Endothelial cell of hepatic sinusoid (primary cell): Measurements from ENCODE around the gene EML6.
"Not testable (repeated sequence)": the region's sequence is repeated elsewhere in the genome, so short reads cannot be mapped to it uniquely, and the experiment has no call there.

ENCODE experiments used
- in situ Hi-C: cut with HindIII; loops from 2 replicates; pipeline ENCODE4 v1.10.0; 2017; ENCODE audit warnings: low sequenced_read_pairs

The EML6 gene

DNA sequence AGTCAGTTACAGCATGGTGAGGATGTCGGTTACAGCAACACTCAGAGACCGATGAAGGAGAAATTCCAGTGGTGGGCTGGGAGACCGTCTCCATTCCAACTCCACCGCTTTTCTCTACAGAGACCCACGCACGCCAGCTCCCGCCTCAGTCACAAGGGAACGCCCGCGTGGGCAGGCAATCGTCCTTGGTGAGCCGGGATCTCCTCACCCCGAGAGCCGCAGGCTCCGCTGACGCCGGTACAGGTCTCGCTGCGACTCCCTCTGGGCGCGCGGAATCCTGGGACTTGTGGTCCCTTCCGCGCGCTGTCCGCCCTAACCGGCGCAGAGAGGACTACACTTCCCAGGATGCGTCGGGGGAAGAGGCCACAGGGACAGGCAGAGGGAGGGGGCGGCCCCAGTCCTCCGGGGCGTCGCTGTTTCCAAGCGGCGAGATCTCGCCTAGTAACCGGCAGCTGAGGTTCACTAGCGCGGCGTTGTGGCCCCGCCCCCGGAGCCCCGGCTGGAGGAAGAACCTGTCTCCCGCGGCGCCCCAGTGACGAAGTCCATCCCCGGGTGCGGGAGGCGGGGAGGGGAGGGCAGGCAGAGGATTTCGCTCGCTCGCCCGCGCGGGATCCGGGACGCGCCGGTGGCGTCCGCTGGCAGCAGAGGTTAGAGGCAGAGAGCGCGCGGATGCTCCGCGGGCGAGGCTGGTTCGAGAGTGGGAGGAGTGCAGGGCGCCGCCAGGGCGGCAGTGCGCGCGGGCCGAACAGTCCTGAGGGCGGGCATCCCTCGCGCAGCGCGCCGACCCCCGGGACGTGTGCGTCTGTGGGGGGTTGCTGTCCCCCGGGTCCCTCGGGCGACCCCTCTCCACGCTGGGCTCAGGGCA is at the start of gene EML6:
Gene EML6, plus strand, starts transcription at position 532 of the 865 bp plus-strand sequence. CDS start 1,400 bp downstream, outside the sequence.
- in situ Hi-C loops, result no loop called here

DNA sequence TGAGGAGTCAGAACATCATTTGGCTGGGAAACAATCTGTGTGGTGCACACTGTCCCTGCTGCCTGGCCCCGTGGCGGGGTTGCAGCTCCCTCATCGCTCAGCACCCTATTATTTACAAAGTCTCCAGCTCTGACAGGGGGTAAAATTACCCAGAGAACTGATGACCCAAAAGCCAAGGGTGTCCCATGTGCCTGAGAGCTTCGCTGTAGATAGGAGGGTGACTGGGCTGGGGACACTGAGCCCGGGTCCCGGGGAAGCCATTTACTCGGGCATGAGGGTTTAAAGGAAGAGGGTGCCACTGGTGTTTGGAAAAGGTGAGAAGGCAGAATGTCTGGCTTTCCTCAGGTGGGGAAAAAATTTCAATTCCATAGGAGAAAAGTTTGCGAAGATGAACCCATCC is 48.2 kb upstream of the EML6 start:
- in situ Hi-C loops, result no loop called here

DNA sequence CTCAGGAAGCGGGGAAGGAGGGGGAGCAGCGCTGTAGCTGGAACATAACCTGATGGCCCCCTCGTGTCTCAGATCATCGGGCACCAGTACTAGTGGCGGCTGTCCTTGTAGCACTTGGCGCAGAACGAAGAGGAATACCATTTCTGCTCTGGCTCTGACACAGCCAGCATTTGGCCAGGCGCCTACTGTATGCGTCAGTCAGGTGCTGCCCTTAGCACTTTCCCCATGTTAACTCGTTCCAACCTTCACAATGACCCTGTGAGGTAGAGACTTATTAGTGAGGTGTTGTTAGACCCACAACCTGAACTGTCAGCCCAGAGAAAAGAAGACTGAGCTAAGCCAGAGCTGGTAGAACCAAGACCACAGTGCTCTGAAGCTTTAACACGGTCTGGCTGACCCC is 47.7 kb upstream of the EML6 start:
- in situ Hi-C loops, result no loop called here

DNA sequence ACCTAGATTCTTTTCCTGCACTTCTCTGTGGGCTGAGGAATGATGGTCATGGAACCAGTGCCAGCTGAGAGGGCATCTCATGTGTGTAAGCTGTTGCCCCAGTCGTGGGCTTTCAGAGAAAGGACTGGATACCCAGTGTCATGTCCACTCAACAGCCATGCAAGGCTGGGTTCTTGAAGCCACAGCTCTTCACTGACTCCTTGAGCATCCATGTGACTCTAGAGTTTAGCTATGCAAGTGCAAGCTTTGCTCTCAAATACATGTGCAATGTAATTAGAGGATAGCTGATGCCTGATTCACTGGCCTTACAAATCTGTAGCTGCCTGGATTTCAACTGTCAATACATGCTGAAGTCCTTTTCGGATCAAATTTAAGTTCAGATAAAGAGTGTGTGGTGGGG is 46.8 kb upstream of the EML6 start:
- in situ Hi-C loops, result no loop called here

DNA sequence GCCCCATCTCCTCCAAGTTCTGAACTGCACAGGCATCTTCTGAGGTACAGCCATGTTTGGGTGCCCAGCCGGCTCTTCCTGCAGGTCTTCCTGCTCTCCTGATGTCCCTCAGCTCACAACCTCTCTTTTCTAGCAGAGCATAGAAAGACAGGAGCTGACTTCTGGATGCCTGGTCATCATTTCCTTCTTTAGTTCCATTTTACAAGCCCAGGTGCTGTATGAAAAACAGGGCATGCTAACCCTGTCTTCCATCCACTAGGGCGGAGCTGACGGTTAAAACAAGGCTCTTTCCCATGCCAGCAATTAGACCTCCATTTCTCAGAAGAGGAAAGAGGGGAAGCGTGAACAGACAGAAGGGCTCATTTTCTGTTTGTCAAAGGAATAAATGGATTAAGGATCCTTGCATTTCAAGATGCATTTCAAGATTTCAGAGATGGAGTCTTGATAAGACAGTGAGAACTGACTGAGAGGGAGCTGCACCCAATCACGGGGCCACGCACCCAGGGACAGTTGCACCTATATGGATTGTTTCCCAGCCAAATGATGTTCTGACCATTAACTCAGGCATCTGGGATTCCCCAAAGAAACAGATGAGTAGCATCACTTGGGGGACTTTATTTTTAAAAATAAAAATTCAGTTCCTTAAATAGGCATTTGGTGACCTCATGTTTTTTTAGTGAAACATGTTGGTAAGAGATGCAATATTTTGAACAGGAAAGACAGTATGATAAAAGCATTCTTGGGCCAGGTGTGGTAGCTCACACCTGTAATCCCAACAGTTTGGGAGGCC is 45.8 kb upstream of the EML6 start:
- in situ Hi-C loops, result no loop called here

DNA sequence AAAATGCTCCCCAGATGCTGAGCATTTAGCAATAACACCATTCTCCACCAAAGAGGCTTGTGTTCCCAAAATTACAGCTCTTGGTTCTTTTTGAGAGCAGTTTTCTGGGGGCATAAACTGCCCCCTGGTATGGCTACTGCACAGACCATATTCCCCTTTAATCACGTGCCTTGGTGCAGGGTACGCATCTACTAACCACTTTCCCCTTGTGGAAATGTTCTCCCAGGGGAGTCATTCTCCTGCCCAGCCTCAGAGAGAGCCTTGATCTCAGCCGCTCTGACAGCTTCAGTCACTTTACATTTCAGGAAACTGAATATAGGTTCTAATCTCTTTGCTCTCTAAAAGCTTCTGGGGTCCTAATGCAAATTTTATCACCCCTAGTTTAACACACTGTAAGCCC is 44.7 kb upstream of the EML6 start:
- in situ Hi-C loops, result no loop called here

DNA sequence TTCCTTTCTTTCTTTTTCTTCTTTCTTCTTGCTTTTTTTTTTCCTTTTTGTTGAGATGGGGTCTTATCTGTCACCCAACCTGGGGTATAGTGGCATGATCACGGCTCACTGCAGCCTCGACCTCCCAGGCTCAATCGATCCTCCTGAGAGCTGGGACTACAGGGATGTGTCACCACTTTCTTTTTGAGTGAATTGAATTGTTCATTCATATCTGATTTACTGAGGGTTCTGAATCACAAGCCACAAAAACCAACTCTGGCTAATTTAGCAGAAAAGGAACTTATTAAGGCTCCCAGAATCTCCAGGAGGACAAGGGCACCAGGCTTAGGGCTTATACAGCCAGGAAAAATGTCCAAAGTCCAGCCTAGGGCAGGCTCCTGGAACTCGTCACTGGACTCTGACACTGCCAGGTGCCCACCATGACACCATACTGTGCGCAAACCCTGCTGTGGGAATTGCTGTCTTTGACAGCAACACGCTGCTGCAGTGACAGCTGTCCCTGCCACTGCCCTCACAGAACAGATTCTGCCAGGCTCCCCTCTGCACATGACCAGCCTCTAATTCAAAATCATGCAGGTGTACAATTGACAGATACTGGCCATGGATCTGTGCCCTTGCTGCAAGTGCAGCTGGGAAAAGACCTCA is 42.9 kb upstream of the EML6 start:
- in situ Hi-C loops, result no loop called here

DNA sequence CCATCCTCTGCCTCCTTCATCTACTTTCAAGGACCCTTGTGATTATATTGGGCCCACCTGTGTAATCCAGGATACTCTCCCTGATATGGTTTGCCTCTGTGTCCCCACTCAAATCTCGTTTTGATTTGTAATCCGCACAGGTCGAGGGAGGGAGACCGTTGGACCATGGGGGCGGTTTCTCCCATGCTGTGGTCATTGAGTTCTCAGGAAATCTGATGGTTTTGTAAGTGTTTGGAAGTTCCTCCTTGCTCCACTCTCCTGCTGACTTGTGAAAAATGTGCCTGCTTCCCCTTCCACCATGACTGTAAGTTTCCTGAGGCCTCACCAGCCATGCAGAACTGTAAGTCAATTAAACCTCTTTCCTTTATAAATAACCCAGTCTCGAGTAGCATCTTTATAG is 42.0 kb upstream of the EML6 start:
- in situ Hi-C loops, result no loop called here

DNA sequence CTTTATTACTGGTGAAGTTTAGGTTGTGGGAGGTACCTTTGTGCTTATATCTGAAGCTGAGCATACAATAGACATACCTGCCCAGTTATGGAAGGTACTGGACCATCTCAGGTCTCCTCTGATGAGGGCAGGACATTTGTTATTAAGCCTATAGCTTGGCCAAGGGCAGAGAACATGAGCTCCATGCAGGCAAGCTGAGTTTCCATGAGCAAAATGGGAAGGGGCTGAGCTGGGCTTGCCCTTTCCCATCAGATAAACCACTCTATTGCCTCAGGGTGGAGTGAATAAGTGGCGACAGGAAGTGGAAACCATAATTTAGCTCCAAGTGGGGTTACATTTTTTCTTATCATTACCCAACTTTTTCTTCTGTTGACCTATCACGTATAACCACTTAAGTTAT is 39.9 kb upstream of the EML6 start:
- in situ Hi-C loops, result no loop called here

DNA sequence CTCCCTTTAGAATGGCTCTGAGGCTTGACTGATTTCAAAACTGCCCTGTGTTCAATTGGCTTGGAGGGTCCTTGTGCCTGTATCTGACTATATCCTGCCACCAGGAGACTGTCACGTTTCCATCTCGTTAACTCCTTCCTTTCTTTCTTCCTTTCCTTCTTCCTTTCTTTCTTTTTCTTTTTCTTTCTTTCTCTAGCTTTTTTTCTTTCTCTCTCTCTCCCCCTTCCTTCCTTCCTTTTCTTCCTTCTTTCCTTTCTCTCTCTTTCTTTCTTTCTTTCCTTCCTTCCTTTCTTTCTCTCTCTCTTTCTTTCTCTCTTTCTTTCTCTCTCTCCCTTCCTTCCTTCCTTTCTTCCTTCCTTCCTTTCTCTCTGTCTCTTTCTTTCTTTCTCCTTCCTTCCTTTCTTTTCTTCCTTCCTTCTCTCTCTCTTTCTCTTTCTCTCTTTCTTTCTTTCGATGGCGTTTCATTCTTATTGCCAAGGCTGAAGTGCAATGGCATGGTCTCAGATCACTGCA is 38.1 kb upstream of the EML6 start:
- in situ Hi-C loops, result no loop called here

DNA sequence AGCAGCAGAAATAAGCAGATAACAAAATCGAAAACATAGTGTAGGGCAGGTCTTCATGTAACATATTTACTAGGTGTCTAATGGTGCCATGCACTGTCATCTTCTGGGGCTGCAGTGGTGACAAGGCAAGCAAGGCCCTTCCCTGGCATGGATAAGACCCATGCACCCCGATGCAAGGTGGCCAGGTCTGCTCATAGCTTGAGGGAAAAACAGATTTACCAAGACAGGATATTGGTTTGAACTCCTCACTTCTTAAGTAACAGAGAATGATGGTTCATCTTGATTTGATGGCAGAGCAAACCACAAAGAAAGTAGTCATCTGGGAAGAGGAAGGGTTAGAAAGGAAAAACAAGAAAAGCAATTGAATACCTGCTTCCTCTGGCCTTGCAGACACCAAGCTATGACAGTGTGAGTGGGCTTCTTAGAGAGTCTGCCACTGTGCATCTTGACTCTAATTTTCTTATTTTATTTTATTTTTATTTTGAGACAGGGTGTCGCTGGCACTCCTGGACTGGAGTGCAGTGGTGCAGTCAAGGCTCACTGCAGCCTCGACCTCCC is 35.8 kb upstream of the EML6 start:
- in situ Hi-C loops, result no loop called here

DNA sequence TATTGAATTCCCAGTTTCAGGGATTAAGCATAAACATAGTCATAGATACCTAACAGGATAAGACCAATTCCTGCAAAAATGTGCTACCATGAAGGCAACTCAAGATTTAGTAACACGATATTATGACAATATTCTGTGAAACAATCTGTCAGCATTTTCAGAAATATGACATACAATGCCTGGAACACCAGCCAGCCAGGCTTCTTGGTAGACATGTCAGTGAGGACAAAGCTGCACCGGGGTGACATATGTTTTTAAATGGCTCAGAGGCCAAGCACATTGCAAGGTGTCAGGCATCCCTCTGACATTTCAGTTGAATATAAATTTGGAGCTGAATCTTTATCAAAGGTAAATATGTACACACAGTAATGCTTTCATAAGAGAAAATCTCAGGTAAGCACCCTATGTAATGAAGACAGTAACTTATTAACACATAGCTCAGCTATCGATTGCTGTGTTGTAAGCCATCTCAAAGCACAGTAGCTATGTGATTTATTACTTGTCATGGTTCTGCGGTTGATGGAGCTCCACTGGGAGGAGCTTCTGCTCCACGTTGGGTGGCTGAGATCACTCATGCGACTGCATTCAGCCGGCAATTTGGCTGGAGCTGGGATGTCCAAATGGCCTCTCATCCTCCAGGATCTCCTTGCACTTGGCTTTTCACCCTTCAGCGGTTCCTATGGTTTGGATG is 31.9 kb upstream of the EML6 start:
- in situ Hi-C loops, result no loop called here

DNA sequence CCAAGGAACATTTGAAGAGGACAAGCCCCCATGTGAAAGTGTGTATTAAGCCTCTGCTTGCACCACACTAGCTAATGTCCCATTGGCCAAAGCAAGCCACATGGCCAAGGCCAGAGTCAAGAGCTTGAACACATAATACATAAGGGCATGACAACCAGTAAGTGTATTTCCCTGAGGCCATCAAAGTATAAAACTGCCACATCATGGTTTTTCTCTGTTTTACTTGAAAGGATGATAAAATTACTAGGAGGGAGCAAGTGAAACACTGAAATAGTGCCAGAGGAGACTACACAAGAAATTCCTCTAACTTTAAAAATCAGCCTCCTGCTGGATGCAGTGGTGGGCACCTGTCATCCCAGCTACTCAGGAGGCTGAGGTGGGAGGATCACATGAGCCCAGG is 30.9 kb upstream of the EML6 start:
- in situ Hi-C loops, result no loop called here

DNA sequence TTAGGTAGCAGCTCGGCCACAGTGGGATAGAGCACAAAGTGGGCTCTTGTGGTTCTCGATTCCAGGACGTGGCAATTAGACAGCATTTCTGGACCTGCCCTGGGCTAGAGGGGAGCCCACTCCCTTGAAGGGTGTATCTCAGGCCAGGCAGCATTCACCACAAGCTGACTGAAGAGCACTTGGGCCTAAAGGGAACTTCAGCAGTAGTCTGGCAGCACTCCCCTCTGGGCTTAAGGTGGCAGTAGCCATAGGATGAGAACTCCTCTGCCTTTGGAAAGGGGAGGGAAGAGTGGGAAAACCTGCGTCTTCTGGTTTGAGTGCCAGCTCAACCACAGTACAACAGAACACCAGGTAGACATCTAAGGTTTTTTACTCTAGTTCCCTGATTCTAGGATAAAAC is 28.1 kb upstream of the EML6 start:
- in situ Hi-C loops, result no loop called here

DNA sequence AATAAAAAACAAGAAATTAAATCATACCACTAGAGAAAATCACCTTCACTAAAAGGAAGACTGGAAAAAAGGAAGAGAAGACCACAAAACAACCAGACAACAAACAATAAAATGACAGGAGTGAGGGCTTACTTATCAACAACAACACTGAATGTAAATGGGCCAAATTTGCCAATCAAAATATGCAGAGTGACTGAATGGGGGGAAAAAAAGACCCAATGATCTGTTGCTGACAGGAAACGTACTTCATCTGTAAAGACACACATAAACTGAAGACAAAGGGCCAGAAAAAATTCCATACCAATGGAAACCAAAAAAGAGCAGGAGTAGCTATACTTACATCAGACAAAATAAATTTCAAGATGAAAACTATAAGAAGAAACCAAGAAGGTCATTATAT is 25.5 kb upstream of the EML6 start:
- in situ Hi-C loops, result no loop called here

DNA sequence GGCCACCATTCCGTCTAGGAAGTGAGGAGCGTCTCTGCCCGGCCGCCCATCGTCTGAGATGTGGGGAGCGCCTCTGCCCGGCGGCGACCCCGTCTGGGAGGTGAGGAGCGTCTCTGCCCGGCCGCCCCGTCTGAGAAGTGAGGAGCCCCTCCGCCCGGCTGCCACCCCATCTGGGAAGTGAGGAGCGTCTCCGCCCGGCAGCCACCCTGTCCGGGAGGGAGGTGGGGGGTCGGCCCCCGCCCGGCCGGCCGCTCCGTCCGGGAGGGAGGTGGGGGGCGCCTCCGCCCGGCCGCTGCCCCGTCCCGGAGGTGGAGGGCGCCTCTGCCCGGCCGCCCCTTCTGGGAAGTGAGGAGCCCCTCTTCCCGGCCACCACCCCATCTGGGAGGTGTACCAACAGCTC is 24.5 kb upstream of the EML6 start:
- in situ Hi-C loops, result not testable (repeated sequence)

DNA sequence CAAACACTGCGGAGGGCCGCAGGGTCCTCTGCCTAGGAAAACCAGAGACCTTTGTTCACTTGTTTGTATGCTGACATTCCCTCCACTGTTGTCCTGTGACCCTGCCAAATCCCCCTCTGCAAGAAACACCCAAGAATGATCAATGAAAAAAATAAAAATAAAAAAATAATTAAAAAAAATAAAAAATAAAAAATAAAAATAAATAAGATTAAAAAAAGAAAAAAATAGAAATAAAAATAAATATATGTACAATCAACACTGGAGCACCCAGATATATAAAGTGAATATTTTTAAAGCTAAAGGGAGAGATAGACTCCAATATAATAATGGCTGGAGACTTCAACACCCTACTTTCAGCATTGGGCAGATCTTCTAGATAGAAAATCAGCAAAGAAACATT is 23.8 kb upstream of the EML6 start:
- in situ Hi-C loops, result no loop called here

DNA sequence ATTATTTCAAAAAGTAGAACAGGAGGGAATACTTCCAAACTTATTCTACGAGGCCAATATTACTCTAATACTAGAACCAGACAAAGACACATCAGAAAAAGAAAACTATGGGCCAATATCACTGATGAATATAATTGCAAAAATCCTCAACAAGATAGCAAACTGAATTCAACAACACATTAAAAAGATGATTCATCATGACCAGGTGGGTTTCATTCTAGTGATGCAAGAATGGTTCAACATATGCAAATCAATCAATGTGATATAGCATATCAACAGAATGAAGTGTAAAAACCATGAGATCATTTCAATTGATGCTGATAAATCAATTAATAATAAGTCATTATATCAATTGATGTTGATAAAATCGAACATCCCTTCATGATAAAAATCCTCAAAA is 22.4 kb upstream of the EML6 start:
- in situ Hi-C loops, result no loop called here

DNA sequence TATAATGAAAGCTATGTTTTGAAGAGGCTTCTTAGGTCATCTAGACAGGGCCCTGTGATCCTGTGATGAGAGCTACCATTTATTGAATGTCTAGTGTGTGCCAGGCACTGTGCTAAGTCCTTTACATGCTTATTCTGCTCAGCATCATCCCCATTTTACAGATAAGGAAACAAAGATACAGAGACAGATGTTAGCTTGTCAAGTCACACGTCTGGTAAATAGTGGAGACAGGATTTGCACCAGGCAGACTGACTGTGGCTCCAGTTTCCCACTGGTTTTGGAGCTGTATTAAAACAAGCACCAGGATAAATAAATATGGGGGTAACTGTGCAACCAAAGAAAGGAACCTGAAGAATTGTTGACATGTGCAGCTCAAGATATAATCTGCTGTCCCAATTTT is 19.2 kb upstream of the EML6 start:
- in situ Hi-C loops, result no loop called here

DNA sequence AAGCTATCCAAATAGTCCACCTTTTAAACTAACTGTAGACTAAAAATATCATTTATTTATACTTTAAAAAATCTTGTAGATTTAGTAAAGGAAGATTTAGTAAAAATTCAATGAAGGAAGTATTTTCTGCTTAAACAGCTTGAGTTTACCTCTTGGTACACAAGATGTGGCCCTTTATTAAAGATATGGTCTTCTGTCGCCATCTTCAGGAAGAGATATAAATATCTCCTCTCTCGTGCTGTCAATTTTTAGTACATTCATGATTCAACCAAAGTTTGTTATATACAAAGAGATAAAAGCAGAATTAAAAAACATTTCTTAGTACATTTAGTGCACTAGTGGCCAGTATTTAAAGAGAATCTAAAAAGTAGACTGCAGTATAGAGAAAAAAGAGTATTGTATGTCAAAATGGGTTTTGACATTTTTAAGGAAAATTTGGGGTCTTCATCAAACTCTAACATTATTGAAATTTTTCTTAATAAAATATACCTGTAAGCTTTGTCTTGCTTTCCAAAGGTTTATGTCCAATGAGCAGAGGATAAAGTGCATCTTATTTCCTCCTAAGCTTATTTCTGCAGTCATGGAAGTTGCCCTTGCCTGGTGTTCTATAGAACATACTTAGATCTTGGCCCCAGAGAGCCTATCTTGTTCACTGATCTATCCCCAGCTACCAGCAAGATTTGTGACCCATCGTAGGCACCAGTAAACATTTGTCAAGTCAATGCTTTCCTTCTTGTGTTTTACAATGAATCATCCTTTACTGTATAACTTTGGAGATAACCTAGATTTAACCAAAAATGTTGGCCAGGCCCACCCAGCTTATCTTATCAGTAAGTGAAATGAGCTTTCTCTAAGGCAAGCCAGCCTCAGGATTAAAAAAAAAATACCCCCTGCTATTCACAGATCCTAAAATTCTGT is 18.5 kb upstream of the EML6 start:
- in situ Hi-C loops, result no loop called here
